ENCODE data around the gene DMRT3.

DMRT3 gene

GRCh38 chr9:976258-976942, at the start of gene DMRT3:
Gene DMRT3 (plus strand): TSS chr9:976655. CDS start chr9:977002, 347 bp downstream.
- DNase-seq (ENCODE audit: low read depth in 2 of 2): no peak

- DNase-seq (ENCODE audit: low read depth in 2 of 2): no peak
Observed at GRCh38 chr9:926976-927375, 49.5 kb upstream of the DMRT3 start.

DNA sequence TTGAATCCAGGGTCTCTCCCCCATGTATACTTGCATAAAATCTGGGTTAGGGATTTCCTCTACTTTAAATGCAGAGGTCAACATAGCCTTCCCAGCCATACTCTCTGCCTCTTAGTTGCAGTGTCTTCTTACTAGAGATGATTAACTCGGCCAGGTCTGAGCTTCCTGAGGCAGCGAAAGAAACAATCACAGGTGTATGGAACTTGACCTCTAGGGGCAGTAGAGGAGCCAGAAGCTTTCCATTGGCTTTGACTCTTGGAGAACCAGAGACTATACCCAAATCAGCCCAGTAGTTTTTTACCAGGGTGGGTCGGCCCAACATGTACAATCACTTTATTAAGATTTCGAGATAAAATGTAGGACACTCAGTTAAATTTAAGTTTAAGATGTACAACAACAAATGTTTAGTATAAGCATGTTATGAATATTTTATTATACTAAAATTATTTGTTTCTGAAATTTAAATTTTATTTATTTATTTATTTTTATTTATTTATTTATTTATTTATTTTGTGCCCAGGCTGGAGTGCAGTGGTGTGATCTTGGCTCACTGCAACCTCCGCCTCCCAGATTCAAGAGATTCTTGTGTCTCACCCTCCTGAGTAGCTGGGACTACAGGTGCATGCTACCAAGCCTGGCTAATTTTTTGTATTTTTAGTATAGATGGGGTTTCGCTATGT, 48.0 kb upstream of the DMRT3 start:
- DNase-seq (ENCODE audit: low read depth in 2 of 2): no peak

DNA sequence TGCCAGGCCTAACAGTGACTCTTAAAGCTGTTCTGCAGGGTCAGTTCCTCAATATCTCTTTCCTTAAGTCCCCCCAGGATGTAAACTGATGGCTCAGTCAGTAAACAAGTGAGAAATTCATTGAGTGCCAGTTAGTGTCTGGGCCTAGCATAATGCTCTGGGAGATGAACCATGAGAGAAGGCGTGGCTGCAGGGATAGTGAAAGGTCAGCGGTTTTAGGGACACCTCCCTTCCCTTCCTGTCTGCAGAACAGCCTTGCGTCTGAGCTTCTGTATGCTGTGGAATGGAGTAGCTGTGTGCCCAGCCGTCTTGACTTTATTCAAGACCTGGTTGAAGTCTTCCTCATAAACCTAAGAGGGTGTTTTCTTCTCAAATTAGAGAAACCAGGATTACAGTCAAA, 46.7 kb upstream of the DMRT3 start:
- no peak for DNase-seq (ENCODE audit: low read depth in 2 of 2)

DNA sequence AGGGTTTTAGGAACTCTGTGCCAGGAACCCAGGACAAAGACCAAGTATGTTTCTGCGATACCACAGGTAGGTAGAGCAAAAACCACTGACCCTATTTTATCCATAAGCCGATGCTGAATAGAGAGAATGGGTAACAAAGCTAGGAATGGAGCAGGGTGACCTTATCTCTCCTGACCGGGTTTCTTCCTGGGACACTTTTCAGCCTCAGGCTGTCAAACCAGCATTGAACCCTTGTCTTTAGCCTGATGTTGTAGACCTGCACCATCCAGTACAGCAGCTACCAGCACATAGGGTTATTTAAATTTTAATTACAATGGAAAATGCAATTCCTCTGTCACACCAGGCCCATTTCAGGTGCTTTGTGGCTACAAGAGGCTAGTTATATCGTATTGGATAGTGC, 43.1 kb upstream of the DMRT3 start:
- DNase-seq (ENCODE audit: low read depth in 2 of 2): no peak

DNA sequence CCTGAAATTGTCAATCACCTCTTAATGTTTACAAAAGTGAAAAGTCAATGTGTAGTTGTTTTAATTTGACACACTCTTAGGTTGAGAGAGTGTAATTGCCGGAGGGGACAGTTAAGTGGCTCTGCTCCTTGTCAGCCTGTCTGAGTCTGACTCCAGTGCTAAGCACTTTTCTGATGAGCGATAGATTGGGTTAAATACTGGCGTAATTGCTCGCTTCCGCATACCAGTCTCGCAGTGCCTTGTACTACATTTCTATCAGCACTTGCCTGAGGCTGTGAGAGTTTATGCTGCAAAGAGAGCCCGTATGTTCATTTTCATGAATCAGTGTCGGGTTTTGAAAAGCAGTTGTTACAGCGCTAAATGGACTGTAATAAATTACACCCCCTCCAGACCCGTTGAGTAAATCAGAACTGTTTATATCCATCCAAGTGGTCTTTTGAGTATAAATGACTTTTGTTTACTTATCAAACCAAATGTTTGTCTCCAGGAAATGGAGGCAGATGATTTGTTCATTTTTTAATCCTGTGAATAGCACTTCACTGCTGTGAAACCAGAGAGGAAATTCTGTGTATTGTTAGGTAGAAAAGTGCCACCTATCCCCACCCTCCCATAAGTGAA, 41.0 kb upstream of the DMRT3 start:
- DNase-seq (ENCODE audit: low read depth in 2 of 2): no peak

- no peak for DNase-seq (ENCODE audit: low read depth in 2 of 2)
Observed at GRCh38 chr9:942805-943580, 33.5 kb upstream of the DMRT3 start.

DNA sequence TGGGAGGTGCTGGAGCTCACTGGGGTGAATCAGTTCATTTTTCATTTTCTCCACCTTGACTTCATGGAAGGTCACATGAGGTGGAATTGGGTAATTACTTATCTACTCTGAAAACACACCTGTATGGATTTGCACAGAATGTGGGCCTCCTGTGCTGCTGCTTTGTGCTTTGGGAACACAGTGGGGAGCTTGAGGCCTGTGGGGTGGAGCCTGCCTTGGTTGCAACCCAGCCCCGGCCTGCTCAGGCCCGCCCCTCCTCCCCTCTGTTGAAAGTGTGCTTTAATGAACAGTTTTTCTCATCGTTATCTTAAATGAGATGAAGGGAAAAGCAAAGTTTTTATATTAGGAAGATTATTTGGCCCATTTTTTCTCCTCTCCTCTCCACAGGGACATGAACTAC, 28.5 kb upstream of the DMRT3 start:
- no peak for DNase-seq (ENCODE audit: low read depth in 2 of 2)

DNA sequence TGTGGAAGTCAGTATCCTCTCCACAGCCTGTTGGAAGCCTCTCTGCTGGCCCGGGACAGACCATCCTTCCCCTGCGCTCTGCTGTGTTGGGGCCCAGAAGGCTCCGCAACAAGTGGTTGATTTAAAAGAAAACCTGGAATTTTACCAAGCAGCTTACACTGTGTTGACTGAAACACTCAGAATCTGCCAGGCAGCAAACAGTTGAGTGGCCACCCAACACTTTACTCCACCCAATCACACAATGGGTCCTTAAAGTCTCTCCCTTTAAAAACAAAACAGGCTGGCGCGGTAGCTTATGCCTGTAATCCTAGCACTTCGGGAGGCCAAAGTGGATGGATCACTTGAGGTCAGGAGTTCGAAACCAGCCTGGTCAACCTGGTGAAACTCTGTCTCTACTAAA, 28.0 kb upstream of the DMRT3 start:
- DNase-seq (ENCODE audit: low read depth in 2 of 2): no peak

- DNase-seq (ENCODE audit: low read depth in 2 of 2): no peak
Observed at GRCh38 chr9:950139-950538, 26.3 kb upstream of the DMRT3 start.

- no peak for DNase-seq (ENCODE audit: low read depth in 2 of 2)
Observed at GRCh38 chr9:952546-952945, 23.9 kb upstream of the DMRT3 start.

DNA sequence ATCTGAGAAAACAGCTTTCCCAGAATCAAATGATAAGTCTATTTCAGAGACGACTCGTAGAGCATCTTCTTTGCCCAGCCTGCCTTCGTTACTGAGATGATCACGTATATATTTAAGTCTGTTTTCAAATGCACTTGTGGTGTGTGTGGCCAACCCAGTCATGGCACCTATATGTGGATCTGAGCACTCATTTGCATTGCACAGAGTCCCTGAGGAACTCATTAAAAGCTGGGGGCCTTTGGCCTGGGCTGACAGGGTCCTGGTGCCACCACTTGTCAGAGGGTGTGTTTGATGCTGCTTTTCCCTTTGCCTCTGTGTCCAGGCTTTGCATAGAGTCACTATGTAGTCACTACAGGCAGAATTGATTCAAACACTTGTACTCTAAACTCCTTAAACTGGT, 17.4 kb upstream of the DMRT3 start:
- DNase-seq (ENCODE audit: low read depth in 2 of 2): no peak

DNA sequence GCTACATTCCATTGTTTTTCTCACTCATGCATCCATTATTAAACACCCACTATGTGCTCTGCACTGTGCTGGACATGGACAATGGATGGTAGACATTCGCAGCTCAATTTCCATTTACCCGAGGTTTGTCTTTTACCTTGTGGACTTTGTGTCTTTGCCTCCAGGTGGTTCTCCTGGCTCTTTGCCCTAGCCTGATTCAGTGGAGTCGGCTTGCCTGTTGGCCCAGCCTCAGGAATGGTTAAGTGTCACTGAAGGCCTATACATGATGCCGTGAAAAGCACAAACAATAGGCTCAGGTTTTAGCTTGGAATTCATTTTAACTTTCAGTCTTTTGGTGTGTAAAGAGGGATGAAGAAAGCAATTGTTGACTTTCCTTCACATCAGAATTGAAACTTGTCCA, 16.5 kb upstream of the DMRT3 start:
- no peak for DNase-seq (ENCODE audit: low read depth in 2 of 2)

GRCh38 chr9:962023-962422, 14.4 kb upstream of the DMRT3 start:
- DNase-seq (ENCODE audit: low read depth in 2 of 2): no peak

GRCh38 chr9:965497-965896, 11.0 kb upstream of the DMRT3 start:
- no peak for DNase-seq (ENCODE audit: low read depth in 2 of 2)

- DNase-seq (ENCODE audit: low read depth in 2 of 2): no peak
Observed at GRCh38 chr9:966870-967269, 9.6 kb upstream of the DMRT3 start.

DNA sequence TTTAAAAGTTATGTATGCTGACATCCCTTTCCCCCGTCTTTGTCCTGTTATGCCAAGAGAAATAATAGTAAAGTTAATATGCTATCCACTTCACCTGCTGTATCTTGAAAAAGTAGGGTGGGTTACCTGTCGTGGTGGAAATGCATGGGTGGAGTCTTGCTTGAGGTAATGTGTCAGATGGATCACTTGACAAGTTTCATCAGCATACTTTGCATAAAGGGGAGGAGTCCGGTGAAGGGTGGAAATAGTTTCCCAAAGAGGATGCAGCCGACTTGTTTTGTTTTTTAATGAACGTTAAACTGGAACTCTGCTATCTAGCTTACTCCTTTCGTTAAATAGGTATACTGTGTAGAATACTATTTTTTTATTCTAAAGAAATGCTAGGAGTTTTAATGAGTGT, 9.0 kb upstream of the DMRT3 start:
- no peak for DNase-seq (ENCODE audit: low read depth in 2 of 2)

DNA sequence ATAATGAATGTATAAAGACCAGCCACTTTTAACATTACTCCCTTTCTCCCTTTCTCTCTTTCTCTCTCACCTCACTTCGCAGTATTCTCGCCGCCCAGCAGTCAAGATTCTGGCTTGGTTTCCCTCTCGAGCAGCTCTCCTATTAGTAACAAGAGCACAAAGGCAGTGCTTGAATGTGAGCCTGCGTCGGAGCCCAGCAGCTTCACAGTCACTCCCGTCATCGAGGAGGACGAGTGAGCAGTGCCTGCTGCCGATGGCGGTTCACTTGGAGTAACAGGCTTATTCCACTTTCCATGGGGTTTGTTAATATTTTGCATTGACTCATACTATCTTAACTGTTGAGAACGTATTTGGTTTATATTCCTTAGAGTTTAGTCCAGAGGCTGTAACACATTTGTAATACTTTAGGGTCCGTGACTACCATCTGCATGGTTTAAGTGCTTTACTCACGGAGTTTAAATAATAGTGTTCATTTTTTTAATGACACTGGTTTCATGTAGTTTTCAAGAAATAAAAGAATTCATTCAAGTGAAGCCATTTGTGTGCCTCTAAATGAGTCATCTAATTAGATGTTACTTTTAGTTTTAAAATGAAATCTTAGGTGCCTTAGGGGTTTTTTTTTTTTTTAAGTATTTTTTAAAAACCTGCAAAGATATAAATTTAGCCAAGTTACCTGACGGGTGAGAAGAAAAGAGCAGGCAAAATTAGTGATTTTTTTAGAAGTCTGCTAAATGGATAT, 8.4 kb upstream of the DMRT3 start:
- DNase-seq (ENCODE audit: low read depth in 2 of 2): no peak

DNA sequence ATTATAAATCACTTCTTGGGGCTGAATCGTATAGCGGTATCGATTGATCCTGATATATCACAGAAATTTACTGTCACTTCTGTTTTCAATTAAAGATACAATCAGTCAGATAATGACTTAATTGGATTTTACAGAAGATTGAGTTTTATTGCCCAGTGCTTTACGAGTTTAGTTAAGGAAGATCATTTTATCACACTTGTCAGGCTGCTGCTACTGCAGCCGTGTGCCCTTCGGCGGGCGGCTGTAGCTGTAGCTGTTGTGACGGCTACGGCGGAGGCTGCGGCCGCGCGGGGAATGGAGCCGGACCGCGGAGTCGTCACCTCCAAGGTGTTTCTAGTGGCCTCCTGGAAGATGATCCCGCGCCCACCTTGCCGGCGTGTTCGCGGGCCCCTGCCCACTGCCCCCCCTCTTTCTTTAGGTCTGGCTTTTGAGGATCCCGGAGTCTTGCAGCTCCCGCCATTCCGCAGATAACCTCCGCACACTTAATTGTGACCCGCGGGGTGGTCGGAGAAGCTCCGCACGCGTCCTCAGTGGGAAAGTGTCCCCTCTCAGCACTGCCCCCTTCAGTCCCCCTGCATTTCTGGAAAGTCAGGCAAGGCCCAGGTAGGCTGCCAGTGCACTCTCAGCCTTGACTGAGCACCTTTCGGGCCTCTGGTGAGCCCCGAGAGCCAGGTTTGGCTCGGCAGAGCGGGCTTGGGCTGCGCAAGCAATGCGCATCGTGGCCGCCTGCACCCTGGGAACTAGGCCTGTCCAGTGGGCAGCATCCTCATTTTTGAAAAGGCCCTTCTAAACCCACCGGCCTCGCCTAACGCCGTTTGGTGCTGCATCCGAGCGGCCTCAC, 6.9 kb upstream of the DMRT3 start:
- no peak for DNase-seq (ENCODE audit: low read depth in 2 of 2)

GRCh38 chr9:970151-970996, 6.1 kb upstream of the DMRT3 start:
- no peak for DNase-seq (ENCODE audit: low read depth in 2 of 2)
